Skin of body (tissue), 2 donors: ENCODE data around the gene LSMEM2. TPM values are rescaled to one million over a fixed set of nuclear protein-coding genes. Genes with fewer than 3 reads are reported as not detected.
"Not testable (repeated sequence)": the region's sequence is repeated elsewhere in the genome, so short reads cannot be mapped to it uniquely, and the experiment has no call there.

ENCODE experiments used
- DNase-seq: peaks from one replicate; lab custom pipeline; 2025; lab: John Stamatoyannopoulos, UW
- total RNA-seq: library from RNA; depleted of rRNA; stranded (reverse); fragments of >200 nt; gene quantifications from one replicate; pipeline ENCODE4 v1.2.3, GENCODE V29; 2014

The LSMEM2 gene
- 2.7 TPM for total RNA-seq

GRCh38 chr3:50278880-50279224 is at the start of gene LSMEM2:
Gene LSMEM2, plus strand, starts transcription at chr3:50279087. Its CDS starts 27 bp downstream, at chr3:50279114.
- no peak for DNase-seq

GRCh38 chr3:50229490-50229889 is 49.4 kb upstream of the LSMEM2 start:
- DNase-seq: no peak

GRCh38 chr3:50230104-50230793 is 48.6 kb upstream of the LSMEM2 start:
- DNase-seq: no peak

GRCh38 chr3:50230794-50231125 is 48.1 kb upstream of the LSMEM2 start:
- no peak for DNase-seq

GRCh38 chr3:50231581-50231980 is 47.3 kb upstream of the LSMEM2 start:
- DNase-seq: no peak

- DNase-seq: no peak
Measured at GRCh38 chr3:50232303-50232702, 46.6 kb upstream of the LSMEM2 start.

GRCh38 chr3:50233176-50233575 is 45.7 kb upstream of the LSMEM2 start:
- no peak for DNase-seq

- peak; percentile 98 for DNase-seq
Measured at GRCh38 chr3:50235716-50236483, 43.0 kb upstream of the LSMEM2 start, which contains the start of gene GNAI2. Gene GNAI2, plus strand, starts transcription at chr3:50236204. Its CDS starts 132 bp downstream, at chr3:50236336.

- DNase-seq: no peak
Measured at GRCh38 chr3:50236484-50237132, 42.3 kb upstream of the LSMEM2 start.

- no peak for DNase-seq
Measured at GRCh38 chr3:50237133-50237651, 41.7 kb upstream of the LSMEM2 start.

GRCh38 chr3:50237754-50238548 is 40.9 kb upstream of the LSMEM2 start:
- DNase-seq: peak; percentile 70

GRCh38 chr3:50238549-50239026 is 40.3 kb upstream of the LSMEM2 start:
- no peak for DNase-seq

GRCh38 chr3:50239649-50240048 is 39.2 kb upstream of the LSMEM2 start:
- no peak for DNase-seq

- no peak for DNase-seq
Measured at GRCh38 chr3:50241163-50241562, 37.7 kb upstream of the LSMEM2 start.

GRCh38 chr3:50241713-50242380 is 37.0 kb upstream of the LSMEM2 start:
- no peak for DNase-seq

- no peak for DNase-seq
Measured at GRCh38 chr3:50242381-50242770, 36.5 kb upstream of the LSMEM2 start.

- peak; percentile 22 for DNase-seq
Measured at GRCh38 chr3:50242851-50243542, 35.9 kb upstream of the LSMEM2 start.

GRCh38 chr3:50243543-50243895 is 35.4 kb upstream of the LSMEM2 start:
- DNase-seq: no peak

GRCh38 chr3:50244813-50245212 is 34.1 kb upstream of the LSMEM2 start:
- DNase-seq: not testable (repeated sequence)

GRCh38 chr3:50245251-50245745 is 33.6 kb upstream of the LSMEM2 start:
- no peak for DNase-seq
